Left lobe of liver (tissue), 2 donors: Measurements from ENCODE around the gene SORCS2. TPM values are rescaled to one million over a fixed set of nuclear protein-coding genes. Genes with fewer than 3 reads are reported as not detected.

Source experiments
- ATAC-seq: fragments of 200-7000 bp; cut with Tn5 transposase; one replicate; pipeline ENCODE4 v1.9.1; 2020; ENCODE audit warnings: mild to moderate bottlenecking, moderate library complexity
- DNase-seq: peaks from one replicate; pipeline ENCODE4 v3.0.0-alpha.2; 2020; ENCODE audit warnings: low spot score
- total RNA-seq: library from RNA; stranded (reverse); gene quantifications from one replicate; pipeline ENCODE4 v1.2.1, GENCODE V29; 2021
- donor health status: DM: no; HTN: no; CAD: no; lungs with moderate emphysema.
- donor health status: DM: no; HTN: yes; CAD: no.

The SORCS2 gene
- total RNA-seq, 1 donor from 2014 or later: 0.35 TPM

DNA sequence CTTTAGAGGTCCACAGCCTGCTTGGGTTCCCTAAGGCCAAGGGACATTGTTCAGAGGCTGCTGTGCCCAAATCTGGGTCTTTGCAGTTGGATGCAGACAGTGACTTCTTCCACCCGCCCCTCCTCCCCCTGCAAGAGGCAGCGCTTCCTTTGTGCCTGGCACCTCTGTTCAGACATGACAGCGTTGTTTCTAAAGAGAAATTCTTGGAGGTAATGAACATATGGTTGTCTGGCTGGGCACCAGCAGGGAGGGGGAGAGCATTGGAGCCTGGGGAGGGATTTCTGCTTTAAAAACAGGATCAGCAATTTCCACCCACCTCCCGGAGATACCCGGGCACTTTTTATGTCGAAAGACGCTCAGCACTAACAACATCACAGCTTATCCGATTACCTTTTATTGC, 190.9 kb downstream of the SORCS2 start:
- DNase-seq: no peak
- no peak for ATAC-seq

DNA sequence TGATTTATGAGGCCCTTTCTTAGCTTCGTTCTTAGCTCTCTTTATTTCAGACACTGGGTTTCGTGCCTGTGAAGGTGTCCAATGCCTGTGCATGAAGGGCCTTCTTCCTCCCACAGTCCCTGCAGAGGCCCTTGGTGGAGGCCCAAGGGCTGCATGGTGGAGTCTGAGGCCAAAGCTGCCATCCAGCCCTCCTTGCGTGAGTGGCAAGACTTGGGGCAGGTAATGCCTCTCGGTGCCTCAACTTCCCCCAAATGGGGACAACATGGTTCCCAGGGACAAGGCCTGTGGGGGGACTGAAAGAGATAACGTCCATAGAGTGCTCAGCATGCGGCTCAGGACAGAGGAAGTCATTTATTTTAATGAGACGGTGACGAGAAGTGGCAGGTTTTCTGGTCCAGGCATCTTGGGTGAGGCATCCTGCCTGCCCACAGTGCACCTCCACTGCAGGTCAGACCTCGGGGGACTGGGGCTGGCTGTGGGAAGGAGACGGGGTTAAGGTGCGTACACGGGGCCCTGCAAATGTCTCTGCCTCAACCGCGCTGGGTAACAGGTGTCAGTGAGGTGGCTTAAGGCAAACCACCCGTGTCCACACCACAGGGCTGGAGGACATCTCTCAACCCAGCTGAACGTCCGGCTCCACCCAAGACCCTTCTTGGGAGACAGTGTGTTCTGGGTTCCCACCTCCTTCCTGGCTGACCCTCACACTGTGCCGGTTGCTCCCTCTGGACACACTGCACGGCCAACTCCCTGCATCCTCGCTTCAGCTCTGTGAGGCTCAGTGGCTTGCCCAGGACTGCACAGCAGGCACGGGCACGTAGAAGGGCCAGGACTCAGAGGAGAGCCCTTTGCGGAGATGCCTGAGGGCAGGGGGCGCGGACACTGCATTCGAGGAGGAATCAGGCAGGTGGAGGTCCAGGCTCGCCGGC, 191.9 kb downstream of the SORCS2 start:
- ATAC-seq (no peak), DNase-seq (peak; percentile 28)

DNA sequence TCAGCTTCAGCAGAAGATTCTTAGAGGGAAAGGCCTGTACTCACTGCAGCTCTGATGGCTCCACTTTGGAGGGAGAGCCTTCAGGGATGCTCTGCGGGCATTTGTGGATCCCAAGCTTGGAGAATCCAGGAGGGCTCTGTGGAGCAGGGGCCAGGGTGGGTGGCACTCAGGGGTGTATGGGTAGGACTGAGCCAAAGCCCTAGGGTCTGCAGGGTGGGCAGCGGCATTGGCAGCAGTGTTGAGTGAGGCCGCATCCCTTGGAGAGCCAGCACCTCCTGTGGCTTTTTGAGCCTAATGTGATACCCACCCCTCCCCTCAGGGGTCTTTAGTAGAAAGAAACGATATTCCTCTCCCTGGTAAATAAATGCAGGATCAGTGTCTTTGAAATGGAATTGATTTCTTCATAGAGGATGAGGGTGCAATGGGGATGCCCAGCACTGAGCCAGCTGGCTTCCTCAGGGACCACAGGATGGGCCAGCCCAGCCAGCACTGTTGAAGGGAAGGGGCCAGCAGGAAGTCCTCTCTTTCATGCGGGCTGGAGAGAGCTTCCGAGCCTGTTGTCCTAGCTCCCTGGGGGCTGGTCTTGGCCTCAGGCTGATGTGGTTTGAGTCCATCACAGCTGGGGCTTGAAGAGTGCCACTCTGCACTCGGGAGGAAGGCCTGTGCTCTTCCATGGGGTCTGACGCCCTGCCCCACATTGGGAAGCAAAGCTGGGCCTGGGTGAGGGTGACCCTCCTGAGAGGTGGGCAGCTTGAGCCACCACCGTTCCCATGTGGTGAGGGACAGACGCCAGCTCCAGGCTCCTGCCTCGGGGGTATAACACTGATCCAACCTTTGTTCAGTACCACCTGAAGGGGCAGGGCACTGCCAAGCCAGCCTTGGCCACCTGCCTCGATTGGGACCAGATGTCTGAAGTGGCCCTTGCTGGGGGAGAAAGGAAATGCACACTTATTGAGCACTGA, 192.9 kb downstream of the SORCS2 start:
- DNase-seq (peak; percentile 39), ATAC-seq (no peak)

DNA sequence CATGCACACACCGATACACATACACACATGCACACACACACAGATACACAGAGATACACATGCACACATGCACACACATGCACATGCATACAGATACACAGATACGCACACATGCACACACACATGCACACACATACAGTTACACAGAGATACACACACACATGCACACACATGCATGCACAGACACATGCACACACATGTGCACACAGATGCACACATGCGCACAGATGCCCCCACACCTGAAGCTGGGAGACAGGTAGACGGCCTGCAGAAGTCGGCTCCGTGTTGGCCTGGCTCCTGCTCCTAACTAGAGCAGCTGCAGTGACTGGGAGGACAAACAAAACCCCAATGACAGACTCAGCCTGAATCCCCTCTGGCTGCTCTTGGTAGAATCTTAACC, 195.6 kb downstream of the SORCS2 start:
- ATAC-seq: no peak
- DNase-seq: peak; percentile 28

DNA sequence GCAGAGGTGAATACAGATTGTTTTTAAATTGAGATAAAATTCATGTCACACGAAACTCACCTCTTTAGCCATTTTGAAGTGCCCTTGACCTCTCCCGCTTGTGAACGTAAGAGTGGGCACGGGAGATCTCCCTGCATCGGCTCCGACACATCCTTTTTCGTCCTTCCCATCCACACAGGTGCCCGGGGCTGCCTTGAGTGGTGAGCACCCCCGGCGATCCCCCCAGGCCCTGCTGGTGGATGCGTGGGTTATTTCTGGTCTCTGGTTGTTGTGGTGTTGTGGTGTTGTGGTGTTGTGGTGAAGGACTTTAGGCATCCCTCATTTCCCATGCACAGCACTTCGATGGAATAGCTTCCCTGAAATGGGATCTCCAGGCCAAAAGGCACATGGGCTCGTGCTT, 196.3 kb downstream of the SORCS2 start:
- DNase-seq: no peak
- no peak for ATAC-seq

DNA sequence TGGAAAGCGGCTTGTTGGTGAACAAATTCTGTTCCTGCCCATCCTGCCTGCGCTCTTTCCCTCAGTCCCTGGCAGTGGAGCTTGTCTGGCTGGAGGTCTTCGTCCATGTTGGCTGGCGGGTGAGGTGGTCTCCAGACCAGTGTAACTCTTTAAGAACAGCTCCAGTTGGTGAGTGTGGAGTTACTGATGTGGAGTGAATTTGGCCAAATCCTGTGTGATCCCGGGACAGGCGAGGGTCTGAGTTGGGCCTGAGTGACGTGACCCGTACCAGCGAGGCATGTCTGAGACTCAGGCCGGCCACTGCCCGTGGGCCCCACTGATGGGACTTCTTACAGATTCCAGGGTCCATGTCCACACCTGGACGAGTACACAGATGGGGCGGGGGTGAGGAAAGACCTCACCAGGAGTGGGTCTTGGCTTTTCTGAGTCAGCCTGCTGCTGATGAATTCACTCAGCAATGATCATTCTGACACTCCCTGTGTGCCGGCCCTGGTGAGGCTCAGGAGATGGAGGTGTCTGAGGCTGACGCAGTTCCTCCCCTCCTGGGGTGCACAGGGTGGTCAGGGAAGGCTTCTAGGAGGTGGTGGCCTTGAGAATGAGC, 196.9 kb downstream of the SORCS2 start:
- DNase-seq (peak; percentile 30), ATAC-seq (no peak)

DNA sequence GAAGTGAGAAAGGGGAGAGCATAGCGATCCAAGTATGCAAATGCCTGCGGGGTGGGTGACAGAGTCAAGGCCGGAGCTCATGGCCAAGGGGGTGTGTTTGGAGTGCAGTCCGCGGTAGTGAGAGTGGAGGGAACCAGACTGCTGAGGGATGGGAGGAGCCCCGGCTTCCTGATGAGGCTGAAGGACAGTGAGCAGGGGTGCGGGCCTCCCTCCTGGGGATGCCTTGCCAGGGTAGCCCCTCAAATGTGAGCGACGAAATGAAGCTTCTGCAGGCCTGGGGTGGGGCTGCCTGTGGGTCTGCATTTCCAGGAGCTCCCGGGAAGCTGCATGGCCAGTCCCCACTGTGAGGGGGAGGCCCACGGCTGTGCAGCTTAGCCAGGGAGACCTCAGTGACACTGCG, 197.4 kb downstream of the SORCS2 start:
- ATAC-seq (no peak), DNase-seq (peak; percentile 29)

DNA sequence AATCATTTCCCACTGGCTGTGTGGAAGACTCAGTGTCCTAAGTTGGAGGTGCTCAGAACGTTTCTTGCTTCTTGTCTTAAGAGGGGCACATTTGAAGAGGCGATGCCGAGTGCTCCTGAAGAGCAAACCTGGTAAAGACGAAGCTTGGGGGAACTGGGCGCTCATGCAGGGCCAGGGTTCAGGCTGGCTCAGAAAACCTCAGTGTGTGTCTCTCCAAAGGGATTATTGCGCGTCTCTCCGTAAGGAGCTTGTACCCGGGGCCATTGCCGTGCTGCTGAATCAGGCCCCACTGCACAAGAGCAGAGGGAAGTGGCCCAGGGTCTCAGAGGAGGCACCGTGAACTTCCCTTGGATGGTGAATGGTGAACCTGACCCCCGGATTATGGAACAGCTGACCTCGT, 198.0 kb downstream of the SORCS2 start:
- DNase-seq (peak; percentile 14), ATAC-seq (no peak)

DNA sequence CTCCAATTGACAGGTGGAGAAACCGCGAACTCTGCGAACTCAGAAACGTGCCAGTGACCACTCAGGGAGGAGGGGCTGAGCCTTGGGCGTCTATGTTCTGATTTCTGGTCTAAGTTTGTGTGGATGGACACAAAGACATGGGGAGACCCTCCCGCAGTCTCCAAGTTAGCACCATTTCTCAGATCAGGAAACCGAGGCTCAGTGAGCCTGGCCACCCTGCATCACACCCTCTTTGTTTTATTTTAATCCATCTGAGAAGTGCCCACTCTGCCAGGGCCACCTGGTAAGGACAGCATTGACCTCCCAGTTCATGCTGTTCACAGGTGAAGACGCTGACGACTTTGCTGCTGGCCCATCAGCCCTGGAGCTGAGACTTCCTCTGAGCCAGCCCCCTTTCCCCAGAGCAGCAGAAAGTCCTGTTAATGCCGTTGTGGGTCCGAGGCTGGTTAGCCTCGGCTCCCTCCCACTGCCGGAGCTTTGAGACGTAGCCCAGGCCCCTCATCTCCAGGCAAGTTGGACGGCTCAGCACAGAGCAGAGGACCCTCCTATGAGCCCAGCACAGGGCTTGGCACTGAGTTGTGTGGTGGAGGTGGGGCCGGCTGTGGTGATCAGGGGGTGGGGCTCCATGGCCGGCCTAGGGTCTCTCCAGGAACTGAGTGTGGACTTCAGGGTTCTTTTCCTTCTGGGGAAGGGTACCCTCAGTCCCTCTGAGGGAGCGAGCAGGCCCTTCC, 198.7 kb downstream of the SORCS2 start:
- peak; percentile 26 for DNase-seq
- no peak for ATAC-seq

DNA sequence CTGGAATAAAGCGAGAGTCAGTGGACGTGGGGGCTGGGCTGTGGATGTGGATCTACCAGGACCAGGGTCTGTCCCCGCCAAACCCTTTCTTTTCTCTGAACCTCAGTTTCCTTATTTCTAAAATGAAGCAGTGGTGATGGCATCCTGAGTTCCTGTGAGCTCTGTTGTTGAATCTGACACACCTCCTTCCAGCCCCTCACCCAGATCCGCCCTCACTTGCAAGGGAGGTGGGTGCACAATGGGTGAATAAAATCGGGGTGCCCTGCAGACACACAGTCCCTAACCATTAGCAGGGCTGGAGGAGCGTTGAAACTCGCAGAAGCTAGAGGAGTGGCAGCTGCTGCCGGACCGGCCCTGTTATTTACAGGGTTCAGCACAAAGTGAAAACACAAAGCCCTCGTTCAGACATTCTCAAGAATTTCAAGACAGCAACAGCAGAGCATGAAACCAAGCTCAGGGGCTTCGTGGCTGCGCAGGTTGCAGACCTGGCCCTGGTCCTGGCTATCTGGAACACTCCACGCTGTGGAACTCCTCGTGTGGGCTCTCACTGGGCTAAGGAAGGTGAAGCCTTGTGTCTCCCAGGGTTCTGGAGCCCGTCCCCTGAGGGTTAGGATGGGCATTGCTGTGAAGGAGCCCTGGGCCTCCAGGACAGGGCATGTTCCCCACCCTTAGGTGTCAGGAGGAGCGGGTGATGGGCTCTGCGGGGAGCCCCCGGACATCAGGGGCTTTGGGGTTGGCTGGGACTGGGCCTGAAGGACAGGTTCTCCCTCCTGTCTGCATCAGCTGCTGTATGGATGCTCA, 199.5 kb downstream of the SORCS2 start:
- peak; percentile 27 for DNase-seq
- ATAC-seq: no peak

DNA sequence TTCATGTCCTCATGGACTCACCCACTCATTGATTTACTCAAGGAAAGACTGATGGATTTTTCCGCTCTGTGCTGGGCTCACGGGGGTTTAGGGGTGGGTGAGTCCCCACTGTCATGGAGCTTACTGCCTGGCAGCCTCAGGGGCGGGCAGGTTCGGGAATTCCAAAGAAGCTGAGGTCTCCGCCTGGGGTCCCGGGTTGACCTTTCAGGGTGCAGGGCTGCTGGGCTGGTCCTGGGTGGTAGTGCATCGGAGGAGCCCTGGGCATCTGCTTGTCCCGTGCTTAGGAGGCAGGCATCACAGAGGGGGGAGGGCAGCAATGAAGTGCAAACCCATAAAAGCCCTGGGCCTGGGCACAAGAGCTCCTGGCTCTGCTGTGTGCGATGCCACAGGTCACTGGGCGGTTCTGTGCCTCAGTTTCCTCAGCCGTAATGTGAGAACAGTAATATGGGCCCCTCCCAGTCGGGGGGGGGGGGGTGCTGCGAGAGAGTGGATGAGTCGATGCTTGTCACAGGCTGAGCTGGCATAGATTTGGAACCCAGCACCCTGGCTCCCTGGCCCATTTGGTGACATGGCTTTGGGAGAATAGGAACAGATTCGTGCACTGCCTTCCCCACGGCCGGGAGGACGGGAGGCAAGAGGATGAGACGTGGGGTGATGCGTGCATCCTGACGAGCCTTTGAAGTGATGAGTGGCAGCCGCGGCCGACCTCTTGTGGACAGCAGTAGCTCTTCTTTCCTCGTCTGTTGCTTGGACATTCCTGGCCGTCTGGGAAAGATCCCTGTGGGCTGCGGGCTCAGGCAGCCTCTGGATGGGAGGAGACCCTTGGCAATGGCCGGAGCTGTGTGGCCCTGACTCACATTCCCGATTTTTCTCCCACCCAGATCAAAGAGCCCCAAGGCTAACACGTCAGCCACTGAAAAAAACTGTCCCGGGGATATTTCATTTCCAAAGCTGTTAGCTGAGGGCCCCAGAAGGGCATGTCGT, 200.4 kb downstream of the SORCS2 start:
- peak; percentile 26 for DNase-seq
- no peak for ATAC-seq

DNA sequence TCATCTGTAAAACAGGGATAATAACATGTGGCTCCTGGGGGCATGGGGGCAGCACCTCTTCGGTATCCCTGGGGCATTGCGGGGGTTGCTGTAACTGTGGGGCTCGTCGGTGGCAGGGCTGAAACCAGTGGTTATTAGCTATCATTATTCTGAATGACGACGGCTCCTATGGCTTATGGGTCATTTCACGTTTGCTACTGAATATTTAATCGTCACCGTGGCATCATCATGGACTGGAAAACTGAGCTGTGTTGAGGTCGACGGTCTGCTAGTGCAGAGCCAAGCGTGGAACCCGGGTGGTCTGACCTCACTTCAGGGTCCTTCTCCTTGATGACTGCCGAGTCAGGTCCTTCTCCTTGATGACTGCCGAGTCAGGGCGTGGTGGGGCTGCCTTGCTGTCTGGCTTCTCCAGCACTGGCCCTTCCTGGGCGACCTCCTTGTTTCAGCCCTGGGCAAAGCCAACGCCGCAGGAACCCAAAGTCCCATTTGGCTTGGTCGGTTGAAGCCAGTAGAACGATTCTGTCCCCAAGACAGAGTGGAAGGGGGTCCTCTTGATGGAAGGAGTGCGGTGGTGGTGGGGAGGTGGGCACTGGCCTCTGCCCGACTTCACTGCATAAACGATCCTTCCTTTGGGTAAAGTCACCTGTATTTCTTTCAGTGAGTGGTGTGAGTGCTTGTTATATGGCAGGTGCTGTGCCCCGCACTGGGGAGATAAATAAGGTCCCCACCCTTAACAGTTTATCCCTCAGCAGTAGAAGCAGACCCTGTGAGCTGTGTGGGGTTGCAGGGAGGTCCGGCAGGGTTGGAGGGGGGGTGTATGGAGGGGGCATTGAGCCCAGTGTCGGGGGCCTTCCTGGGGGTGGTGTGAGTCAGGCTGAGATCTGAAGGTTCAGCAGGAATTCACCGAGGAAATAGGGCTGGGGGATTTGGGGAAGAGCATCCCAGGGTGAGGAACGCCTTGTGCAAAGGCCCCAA, 201.6 kb downstream of the SORCS2 start:
- ATAC-seq (no peak), DNase-seq (peak; percentile 26)

DNA sequence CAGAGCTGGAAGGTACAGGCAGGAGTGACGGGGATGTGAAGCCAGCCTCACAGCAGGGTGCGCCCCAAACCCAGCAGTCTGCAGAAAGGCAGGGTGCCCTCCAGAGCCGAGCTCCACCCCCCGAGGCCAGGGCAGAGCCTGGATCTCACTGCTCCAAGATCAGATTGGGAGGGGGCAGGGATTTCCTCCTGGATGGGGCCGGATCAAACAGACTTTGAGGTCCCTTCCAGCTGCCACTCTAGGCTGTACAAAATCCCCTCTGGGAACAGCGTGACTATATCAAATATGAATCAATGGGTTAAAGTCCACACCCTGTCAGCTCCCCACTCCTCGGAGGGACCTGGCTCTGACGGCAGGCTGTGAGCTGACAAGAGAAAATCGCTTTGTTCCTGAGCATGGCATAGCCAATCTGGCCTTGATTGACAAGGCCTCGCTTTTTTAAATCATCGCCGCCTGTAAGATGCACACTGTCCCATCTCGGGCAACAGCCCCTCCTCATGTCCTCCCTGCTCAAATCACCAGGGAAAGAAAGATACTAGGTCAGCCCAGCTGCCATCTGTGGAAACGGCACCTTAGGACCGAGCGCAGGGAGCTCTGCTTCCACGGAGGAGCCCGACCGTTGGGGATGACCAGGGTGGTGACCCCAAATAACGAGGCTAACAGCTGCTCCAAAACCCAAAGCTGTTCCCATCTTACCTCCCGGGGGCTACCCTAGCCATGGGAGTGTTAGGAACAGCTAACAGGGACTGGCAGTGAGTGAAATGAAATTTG, 202.5 kb downstream of the SORCS2 start:
- peak; percentile 21 for DNase-seq
- ATAC-seq: no peak

DNA sequence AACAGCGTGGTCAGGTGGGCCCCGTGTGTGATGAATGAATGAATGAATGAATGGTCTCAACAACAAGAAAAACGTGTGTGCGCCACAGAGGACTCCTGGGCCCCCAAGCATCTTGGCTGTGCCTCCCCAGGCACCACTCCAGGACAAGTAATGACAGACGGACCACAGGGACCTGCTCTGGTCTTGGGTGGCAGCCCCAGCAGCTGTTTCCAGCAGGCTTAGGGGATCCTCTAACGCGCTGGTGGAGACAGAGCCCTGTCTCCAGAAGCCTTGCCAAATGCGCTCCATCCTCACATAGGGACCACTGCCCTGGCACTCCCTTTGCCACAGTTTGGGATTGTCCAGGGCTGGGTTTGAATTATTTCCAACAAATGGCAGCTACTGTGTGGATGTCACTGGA, 203.3 kb downstream of the SORCS2 start:
- DNase-seq (peak; percentile 18), ATAC-seq (no peak)

DNA sequence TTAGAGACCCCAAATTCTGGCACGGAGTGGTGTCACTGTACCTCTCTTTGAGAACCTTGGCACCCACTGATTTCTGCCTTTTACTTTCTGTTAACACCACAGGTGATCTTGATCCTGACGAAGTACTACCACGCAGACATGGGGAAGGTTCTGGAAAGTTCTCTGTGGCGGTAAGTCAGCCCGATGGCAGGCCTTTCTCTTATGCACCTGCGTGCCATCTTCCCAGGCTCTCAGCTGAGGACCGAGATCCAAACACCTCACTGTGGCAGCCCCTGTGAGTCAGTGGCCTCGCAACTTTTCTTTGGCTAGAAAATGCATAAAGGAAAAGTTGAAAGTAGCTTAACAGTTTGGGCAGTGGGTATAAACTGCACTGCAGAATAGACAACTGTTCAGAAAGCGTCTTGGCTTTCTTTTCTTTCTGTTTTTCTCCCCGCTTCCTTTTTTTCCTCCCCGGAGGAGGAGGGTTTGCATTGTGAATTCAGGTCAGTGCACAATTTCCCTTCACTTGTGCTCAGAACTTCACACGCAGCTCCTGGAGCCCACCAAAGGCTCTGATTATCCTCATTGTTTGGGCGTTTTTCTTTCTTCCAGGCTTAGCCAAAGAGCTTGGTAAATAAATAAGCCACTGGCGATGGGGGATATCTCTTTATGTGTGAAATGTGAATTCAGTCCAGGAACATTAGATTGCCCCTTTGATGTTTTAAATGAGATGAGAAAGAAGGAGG, 204.0 kb downstream of the SORCS2 start:
- ATAC-seq: no peak
- peak; percentile 2 for DNase-seq
